HG03439 (cell line): ENCODE measurements around the gene ASAH2.

Source experiments
- ATAC-seq: cut with Tn5 transposase; IDR thresholded peaks from one replicate; pipeline ENCODE4 v1.9.1; 2021; ENCODE audit warnings: mild to moderate bottlenecking, moderate library complexity; ENCODE audit not compliant: unreplicated experiment

Gene ASAH2

GRCh38 chr10:50210876-50211275 lies 40.4 kb downstream of the ASAH2 start:
- no peak for ATAC-seq
